ENCODE data around the gene CTIF. TPM values are rescaled to one million over a fixed set of nuclear protein-coding genes. Genes with fewer than 3 reads are reported as not detected.
A peak's percentile ranks its signal among the peaks of the same experiment; 100 is the strongest.

Gene CTIF
- total and polyA plus RNA-seq, 11 donors: 21.2 to 93.0 (median 68.0) TPM

DNA sequence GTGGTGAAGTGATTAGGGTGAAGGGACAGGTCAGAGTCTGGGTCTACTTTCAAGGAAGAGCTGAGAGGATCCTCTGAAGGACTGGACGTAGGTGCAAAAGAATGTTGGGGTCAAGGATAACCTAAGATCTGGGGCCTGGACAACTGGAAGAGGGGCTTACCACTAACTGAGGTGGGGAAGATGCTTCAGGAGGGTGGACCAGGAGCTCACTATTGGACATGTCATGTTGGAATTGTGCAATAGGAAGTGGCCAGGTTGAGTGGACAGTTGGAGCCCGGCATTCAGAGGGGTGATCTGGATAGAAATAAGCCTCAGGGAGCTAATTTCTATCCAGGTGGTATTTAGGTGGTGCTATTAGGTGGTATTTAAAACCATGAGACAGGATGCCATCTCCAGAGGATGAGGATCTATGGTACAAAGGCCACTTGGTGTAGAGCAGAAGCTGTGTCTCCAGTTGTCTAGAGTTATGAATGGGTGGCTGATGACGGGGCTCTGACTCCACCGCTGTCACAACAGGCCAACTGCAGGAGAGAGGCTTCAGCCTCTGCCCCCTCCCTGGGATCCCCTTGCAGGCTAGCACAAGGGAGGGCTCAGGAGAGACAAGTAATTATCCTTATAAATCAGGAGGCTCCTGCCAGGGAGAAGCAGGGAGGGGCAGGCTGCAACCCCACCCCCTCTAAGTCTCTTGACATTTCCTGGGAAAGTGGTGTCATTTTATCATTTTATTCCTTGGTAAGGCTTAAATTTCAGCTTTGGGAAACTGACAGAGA lies 254.0 kb downstream of the CTIF start:
- peaks cover 5 to 67% (median 41%) of the 10 kb centered on the region in 12 donors for H3K4me1 ChIP-seq
- intact Hi-C loops (cut with DNase I): loop anchor here in 2 of 10 donors (5.0 kb wide), 2 partner anchors 50 to 145 kb away; no protein-coding TSS in a partner anchor
- H3K27me3 ChIP-seq: no peaks in the 10 kb centered on the region
- TF ChIP-seq POLR2A (IDR thresholded peaks at IDR 0.05): no peak
- TF ChIP-seq, protein P1, sequence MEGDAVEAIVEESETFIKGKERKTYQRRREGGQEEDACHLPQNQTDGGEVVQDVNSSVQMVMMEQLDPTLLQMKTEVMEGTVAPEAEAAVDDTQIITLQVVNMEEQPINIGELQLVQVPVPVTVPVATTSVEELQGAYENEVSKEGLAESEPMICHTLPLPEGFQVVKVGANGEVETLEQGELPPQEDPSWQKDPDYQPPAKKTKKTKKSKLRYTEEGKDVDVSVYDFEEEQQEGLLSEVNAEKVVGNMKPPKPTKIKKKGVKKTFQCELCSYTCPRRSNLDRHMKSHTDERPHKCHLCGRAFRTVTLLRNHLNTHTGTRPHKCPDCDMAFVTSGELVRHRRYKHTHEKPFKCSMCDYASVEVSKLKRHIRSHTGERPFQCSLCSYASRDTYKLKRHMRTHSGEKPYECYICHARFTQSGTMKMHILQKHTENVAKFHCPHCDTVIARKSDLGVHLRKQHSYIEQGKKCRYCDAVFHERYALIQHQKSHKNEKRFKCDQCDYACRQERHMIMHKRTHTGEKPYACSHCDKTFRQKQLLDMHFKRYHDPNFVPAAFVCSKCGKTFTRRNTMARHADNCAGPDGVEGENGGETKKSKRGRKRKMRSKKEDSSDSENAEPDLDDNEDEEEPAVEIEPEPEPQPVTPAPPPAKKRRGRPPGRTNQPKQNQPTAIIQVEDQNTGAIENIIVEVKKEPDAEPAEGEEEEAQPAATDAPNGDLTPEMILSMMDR (IDR thresholded peaks at IDR 0.05): no peak
- ATAC-seq: no peak
- no peak overlapping the region for H3K4me3 ChIP-seq
- H3K27ac ChIP-seq: peak overlapping the region in 4 of 12 donors; percentile 34 to 96 (median 65)
- H3K36me3 ChIP-seq: peaks cover 0 to 7% (median 0%) of the 10 kb centered on the region in 9 donors
- DNase-seq: peak in 3 of 5 donors; percentile 14 to 16 (median 16)
- 91 to 99% (median 95%) methylated on average over 4 of the region's 4 CpGs for WGBS, 4 donors
- H3K9me3 ChIP-seq: no peaks in the 10 kb centered on the region

DNA sequence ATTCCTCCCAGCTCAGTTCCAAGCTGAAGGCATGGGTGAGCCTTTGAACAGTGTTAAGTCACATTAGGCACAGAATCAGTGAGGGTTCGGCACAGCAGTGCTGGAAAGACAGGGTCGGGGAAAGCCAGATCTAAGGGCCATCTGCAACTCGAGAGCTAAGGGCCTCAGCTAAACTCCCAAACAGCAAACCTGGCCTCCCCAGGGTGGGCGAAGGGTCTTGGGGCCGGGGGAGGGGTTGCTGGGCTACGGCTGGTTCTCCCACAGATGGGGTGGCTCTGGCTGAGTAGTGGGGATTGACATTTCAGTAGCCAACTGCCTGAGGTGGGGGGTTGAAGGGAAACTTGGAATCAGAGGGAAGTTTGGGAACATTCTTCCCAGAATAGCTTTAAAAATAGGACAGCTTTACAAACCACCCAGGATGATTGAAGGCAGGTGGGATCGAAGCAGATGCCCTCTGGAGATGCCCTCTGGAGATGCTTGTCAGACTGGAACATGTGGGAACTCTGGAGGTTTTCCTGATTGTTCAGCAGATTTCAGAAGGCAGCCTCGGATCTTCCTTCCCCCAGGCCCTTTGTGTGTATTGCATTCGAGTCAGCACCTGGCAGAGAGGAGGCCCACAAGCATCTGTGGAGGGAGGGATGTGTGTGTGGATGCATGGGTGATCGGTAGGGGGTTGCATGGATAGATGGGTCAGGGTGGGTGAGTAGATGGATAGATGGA lies 255.6 kb downstream of the CTIF start:
- Histone ChIP-seq H3K36me3 (peaks cover 0 to 7% (median 0%) of the 10 kb centered on the region in 9 donors), H3K27ac (peak overlapping the region in 1 of 12 donors; percentile 13), H3K27me3 (no peaks in the 10 kb centered on the region), H3K4me3 (no peak overlapping the region), H3K4me1 (peaks cover 5 to 60% (median 33%) of the 10 kb centered on the region in 12 donors), H3K9me3 (no peaks in the 10 kb centered on the region)
- no peak for TF ChIP-seq POLR2A (IDR thresholded peaks at IDR 0.05)
- TF ChIP-seq, protein P1 (IDR thresholded peaks at IDR 0.05): no peak
- WGBS, 4 donors: 94 to 95% (median 95%) methylated on average over 8 to 10 of the region's 10 CpGs
- DNase-seq: peak in 3 of 5 donors; percentile 12 to 18 (median 13)
- no peak for ATAC-seq
- intact Hi-C loops (cut with DNase I): loop anchor here in 2 of 10 donors (5.0 kb wide), 2 partner anchors 48 to 143 kb away; no protein-coding TSS in a partner anchor

DNA sequence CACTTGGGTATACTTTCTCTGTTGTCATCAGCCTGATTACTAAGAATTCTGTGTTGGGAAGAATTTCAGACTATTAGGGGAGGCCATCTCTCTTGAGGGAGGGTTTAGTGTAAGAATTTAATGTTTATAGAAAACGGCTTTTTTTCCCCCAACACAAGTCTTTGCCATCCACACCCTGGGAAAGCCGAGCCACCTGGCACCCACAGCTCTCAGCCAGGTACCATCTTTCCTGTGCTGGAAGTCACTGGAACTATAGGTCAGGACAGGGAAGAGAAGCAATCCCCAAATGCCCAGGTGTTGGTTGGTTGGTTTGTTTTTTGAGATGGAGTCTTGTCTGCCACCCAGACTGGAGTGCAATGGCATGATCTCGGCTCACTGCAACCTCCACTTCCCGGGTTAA lies 256.9 kb downstream of the CTIF start:
- no peak for ATAC-seq

More for the DNA sequence above, 256.9 kb downstream of the CTIF start:
- 95% methylated on average over 4 of the region's 4 CpGs for whole genome bisulfite sequencing, 4 donors
- Histone ChIP-seq H3K4me3 (no peak overlapping the region), H3K4me1 (peaks cover 3 to 59% (median 24%) of the 10 kb centered on the region in 12 donors), H3K36me3 (peaks cover 0 to 7% (median 0%) of the 10 kb centered on the region in 9 donors), H3K9me3 (no peaks in the 10 kb centered on the region), H3K27me3 (no peaks in the 10 kb centered on the region), H3K27ac (no peak overlapping the region)
- peak in 2 of 5 donors; percentile 2 to 3 for DNase-seq
- intact Hi-C loops (cut with DNase I): no loop called here
- TF ChIP-seq POLR2A (IDR thresholded peaks at IDR 0.05): no peak
- TF ChIP-seq, protein P1 (IDR thresholded peaks at IDR 0.05): no peak

Measured in heart left ventricle (tissue), 16 donors.